Peyer's patch (tissue), 4 donors: ENCODE results near the gene HLCS. TPM values are rescaled to one million over a fixed set of nuclear protein-coding genes. Genes with fewer than 3 reads are reported as not detected.

ENCODE experiments used
- DNase-seq, 3 donors: peaks; one replicate each; pipeline ENCODE4 v3.0.0-alpha.2; 2017 to 2019
- H3K27ac ChIP-seq, 4 donors: fragments of 200-600 bp; sonication (generic); one replicate each; pipeline ENCODE4 v1.5.1; 2016 to 2019
- H3K27me3 ChIP-seq, 2 donors: fragments of 200-600 bp; sonication (generic); one replicate each; pipeline ENCODE4 v1.5.1; 2019
- H3K36me3 ChIP-seq, 3 donors: fragments of 200-600 bp; sonication (generic); one replicate each; pipeline ENCODE4 v1.5.1; 2016 to 2019
- H3K4me1 ChIP-seq, 4 donors: fragments of 200-600 bp; sonication (generic); one replicate each; pipeline ENCODE4 v1.5.1; 2016 to 2019
- H3K4me3 ChIP-seq, 4 donors: fragments of 200-600 bp; sonication (generic); 1 replicate in 3 of 4; 2 replicates in 1 of 4; pipeline ENCODE4 v1.5.1; 2016 to 2019; ENCODE audit warnings: mild to moderate bottlenecking in 1 of 4
- H3K9me3 ChIP-seq, 4 donors: fragments of 200-600 bp; sonication (generic); one replicate each; pipeline ENCODE4 v1.5.1; 2016 to 2019; ENCODE audit warnings: mild to moderate bottlenecking in 1 of 4
- POLR2A ChIP-seq, 2 donors: fragments of 450-650 bp; IDR thresholded peaks; one replicate each; pipeline ENCODE4 v1.5.1; 2017; ENCODE audit warnings: antibody characterized with exemption in 2 of 2, mild to moderate bottlenecking in 2 of 2, moderate library complexity in 2 of 2
- total RNA-seq, 4 donors: library from RNA; depleted of rRNA; stranded (reverse); fragments of >200 nt; gene quantifications; one replicate each; pipeline ENCODE4 v1.1.0, GENCODE V29; 2016
- TF ChIP-seq, protein P1 (sequence below), 6 experiments: fragments of 450-650 bp in 4 of 6; fragments of 200-600 bp in 2 of 6; sonication (generic) in 1 of 6; IDR thresholded peaks; one replicate each; pipeline ENCODE4 v1.5.1; 2017 to 2019; ENCODE audit warnings: antibody characterized with exemption in 6 of 6, mild to moderate bottlenecking in 3 of 6, moderate library complexity in 1 of 6

HLCS gene
- total RNA-seq, 4 donors from 2014 or later, result 14.9 to 27.9 (median 24.3) TPM

DNA sequence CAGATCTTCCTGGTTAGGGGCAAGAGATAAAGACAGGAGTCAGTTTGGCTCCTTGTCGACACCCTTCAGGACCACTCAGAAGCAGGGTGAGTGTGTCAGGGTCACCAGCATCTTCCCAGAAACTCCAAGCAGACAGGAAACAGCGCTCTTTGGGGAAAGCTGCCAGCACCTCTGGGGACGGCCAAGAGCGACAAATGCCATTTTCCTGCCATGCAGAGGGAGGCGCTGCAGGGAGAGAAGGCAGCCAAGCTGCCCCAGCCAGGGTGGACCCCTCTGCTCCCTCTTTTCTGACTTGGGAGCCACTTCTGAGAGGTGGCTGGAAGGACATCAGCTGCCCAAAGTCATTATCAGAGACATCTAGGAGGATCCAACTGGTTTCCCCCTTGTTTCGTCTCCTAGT is 238.6 kb downstream of the HLCS start:
- no peaks in the 10 kb centered on the region for H3K4me1 ChIP-seq
- H3K4me3 ChIP-seq, result no peak overlapping the region
- no peak for TF ChIP-seq POLR2A (IDR thresholded peaks at IDR 0.05)
- TF ChIP-seq, protein P1, sequence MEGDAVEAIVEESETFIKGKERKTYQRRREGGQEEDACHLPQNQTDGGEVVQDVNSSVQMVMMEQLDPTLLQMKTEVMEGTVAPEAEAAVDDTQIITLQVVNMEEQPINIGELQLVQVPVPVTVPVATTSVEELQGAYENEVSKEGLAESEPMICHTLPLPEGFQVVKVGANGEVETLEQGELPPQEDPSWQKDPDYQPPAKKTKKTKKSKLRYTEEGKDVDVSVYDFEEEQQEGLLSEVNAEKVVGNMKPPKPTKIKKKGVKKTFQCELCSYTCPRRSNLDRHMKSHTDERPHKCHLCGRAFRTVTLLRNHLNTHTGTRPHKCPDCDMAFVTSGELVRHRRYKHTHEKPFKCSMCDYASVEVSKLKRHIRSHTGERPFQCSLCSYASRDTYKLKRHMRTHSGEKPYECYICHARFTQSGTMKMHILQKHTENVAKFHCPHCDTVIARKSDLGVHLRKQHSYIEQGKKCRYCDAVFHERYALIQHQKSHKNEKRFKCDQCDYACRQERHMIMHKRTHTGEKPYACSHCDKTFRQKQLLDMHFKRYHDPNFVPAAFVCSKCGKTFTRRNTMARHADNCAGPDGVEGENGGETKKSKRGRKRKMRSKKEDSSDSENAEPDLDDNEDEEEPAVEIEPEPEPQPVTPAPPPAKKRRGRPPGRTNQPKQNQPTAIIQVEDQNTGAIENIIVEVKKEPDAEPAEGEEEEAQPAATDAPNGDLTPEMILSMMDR (IDR thresholded peaks at IDR 0.05), result no peak
- DNase-seq, result peak in 1 of 3 donors; percentile 13
- H3K27ac ChIP-seq, result no peak overlapping the region
- no peaks in the 10 kb centered on the region for H3K27me3 ChIP-seq
- H3K36me3 ChIP-seq, result no peaks in the 10 kb centered on the region
- H3K9me3 ChIP-seq, result no peaks in the 10 kb centered on the region

DNA sequence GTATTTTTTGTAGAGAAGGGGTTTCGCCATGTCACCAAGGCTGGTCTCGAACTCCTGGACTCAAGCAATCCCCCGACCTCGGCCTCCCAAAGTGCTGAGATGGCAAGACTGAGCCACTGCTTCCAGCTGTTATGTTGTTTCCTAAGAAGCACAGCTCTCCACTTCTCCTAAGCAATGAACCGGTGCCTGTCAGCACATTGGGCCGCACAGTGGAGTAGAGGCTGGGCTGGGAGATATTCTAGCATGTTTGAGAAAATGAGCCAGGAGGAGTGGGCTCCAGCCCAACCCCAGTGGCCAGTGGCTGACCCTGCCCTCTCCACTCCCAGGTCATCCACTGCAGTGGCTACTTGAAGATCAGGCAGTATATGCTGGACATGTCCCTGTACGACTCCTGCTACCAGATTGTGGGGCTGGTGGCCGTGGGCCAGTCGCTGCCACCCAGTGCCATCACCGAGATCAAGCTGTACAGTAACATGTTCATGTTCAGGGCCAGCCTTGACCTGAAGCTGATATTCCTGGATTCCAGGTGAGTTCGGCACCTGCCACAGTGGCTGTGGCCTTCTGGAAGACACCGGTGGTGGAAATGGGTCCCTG is 240.6 kb downstream of the HLCS start:
- Histone ChIP-seq H3K36me3 (no peaks in the 10 kb centered on the region), H3K9me3 (no peaks in the 10 kb centered on the region), H3K27me3 (no peaks in the 10 kb centered on the region), H3K4me3 (no peak overlapping the region), H3K27ac (no peak overlapping the region), H3K4me1 (no peaks in the 10 kb centered on the region)
- TF ChIP-seq, protein P1 (IDR thresholded peaks at IDR 0.05), result no peak
- TF ChIP-seq POLR2A (IDR thresholded peaks at IDR 0.05), result no peak
- peak in 1 of 3 donors; percentile 23 for DNase-seq

DNA sequence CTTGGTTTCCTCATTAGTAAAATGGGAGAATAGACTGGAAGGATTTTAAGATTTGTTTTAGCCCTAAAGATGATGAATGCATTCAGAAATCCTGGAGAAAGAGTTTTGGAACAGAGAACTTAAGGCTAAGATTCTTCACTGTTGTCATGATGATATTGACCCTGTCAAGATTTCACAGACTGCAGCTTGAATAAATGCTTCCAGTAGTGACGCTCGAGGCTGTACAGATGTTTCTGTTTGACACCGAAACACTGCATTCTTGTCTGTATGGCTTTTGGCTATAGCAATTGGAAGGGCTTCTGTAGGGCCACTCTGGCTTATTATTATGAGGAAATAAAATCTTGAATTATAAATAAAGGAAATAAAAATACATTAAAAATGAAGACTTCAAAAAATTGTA is 241.8 kb downstream of the HLCS start:
- Histone ChIP-seq H3K27me3 (no peaks in the 10 kb centered on the region), H3K4me1 (peaks cover 0 to 4% (median 0%) of the 10 kb centered on the region in 4 donors), H3K9me3 (no peaks in the 10 kb centered on the region), H3K27ac (no peak overlapping the region), H3K36me3 (no peaks in the 10 kb centered on the region), H3K4me3 (no peak overlapping the region)
- no peak for DNase-seq
- TF ChIP-seq, protein P1 (IDR thresholded peaks at IDR 0.05), result no peak
- no peak for TF ChIP-seq POLR2A (IDR thresholded peaks at IDR 0.05)

DNA sequence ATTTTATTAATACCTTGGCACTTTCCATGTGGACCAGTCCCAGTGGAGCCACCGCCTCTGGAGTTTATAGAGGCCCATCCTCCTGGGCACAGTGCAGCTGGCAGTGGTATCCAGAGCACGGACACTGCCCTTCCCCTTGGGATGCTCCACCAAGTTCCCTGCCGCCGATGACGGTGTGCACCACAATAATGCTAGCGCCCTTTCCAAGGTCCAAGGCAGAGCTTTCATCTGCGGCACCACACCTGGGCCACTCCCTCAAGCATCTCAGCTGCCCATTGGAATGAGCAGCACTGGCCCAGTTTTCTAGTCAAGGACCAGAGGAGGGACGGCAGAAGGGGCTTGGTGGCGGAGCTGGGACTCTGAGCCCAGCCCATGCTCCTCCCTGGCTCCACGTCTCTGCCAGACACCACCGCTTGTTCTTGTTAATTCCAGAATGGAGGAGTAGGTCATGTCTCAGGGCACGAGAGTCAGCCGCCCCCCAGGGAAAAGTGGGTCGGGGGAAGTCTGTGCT is 243.0 kb downstream of the HLCS start:
- peak in 2 of 3 donors; percentile 44 to 45 for DNase-seq
- TF ChIP-seq, protein P1 (IDR thresholded peaks at IDR 0.05), result no peak
- no peak for TF ChIP-seq POLR2A (IDR thresholded peaks at IDR 0.05)
- H3K27ac ChIP-seq, result no peak overlapping the region
- H3K27me3 ChIP-seq, result no peaks in the 10 kb centered on the region
- H3K36me3 ChIP-seq, result no peaks in the 10 kb centered on the region
- H3K9me3 ChIP-seq, result no peaks in the 10 kb centered on the region
- no peak overlapping the region for H3K4me3 ChIP-seq
- peaks cover 0 to 8% (median 0%) of the 10 kb centered on the region in 4 donors for H3K4me1 ChIP-seq

DNA sequence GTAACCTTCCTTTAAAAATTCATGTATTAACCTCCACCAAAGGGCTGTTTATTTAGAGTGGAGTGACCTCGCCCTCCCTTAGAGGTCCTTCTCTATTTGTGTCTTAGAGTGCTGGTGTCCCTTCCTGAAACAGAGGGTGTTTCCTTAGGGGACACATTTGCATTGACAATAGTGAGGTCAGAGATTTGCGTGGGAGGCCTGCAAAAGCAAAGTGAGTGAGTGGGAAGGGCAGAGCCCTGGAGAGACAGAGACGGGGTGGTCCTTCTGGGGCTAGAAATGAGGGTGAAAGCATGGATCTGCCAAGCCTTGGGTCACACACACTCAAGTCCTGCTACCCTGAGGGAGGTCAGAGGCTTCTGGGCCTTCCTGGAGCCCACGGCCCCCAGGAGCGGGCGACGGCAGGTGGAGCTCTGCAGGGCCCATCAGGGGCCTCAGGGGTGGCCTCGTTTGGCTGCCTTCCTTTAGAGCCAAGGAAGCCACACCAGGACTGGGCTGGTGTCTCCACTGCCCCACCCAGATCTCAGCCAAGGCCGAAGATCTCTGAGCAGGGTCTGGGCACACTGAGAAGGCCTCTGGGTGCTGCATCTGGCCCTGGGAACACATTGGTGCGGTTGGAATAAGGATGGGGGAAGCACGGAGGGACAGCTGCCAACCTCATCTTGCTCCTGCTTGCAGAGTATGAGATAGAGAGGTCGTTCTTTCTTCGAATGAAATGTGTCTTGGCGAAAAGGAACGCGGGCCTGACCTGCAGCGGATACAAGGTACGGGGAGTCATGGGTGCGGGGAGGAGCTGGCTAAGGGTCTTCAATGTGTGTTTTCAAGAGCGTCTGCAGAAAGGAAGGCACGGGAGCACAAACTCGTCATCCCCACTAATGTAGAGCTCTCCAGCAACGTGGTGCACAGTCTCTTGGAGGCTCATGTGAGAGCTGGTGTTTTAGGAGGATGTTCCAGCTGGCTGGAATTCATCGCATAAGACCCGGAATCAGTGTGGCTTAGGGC is 243.8 kb downstream of the HLCS start:
- Histone ChIP-seq H3K4me3 (no peak overlapping the region), H3K27me3 (no peaks in the 10 kb centered on the region), H3K27ac (no peak overlapping the region), H3K9me3 (no peaks in the 10 kb centered on the region), H3K4me1 (peaks cover 0 to 8% (median 0%) of the 10 kb centered on the region in 4 donors), H3K36me3 (no peaks in the 10 kb centered on the region)
- TF ChIP-seq, protein P1 (IDR thresholded peaks at IDR 0.05), result no peak
- no peak for TF ChIP-seq POLR2A (IDR thresholded peaks at IDR 0.05)
- DNase-seq, result peak in 2 of 3 donors; percentile 22 to 29
